ENCODE measurements around the gene SEMA4D. TPM values are rescaled to one million over a fixed set of nuclear protein-coding genes. Genes with fewer than 3 reads are reported as not detected.

The SEMA4D gene
- total RNA-seq, 4 donors from 2014 or later, result 37.3 to 50.1 (median 42.6) TPM

- WGBS, result 60% methylated on average over 6 of the region's 6 CpGs
- Histone ChIP-seq H3K4me3 (no peak overlapping the region), H3K36me3 (no peaks in the 10 kb centered on the region), H3K9me3 (no peaks in the 10 kb centered on the region), H3K27ac (no peak overlapping the region), H3K4me1 (peaks cover 12% of the 10 kb centered on the region), H3K27me3 (no peaks in the 10 kb centered on the region)
- no peak for TF ChIP-seq EP300 (IDR thresholded peaks at IDR 0.05)
- TF ChIP-seq POLR2A (IDR thresholded peaks at IDR 0.05), result no peak
- TF ChIP-seq, protein P1, sequence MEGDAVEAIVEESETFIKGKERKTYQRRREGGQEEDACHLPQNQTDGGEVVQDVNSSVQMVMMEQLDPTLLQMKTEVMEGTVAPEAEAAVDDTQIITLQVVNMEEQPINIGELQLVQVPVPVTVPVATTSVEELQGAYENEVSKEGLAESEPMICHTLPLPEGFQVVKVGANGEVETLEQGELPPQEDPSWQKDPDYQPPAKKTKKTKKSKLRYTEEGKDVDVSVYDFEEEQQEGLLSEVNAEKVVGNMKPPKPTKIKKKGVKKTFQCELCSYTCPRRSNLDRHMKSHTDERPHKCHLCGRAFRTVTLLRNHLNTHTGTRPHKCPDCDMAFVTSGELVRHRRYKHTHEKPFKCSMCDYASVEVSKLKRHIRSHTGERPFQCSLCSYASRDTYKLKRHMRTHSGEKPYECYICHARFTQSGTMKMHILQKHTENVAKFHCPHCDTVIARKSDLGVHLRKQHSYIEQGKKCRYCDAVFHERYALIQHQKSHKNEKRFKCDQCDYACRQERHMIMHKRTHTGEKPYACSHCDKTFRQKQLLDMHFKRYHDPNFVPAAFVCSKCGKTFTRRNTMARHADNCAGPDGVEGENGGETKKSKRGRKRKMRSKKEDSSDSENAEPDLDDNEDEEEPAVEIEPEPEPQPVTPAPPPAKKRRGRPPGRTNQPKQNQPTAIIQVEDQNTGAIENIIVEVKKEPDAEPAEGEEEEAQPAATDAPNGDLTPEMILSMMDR (IDR thresholded peaks at IDR 0.05), result no peak
- TF ChIP-seq POLR2AphosphoS5 (IDR thresholded peaks at IDR 0.05), result no peak
- DNase-seq (ENCODE audit: low spot score in 2 of 2), result no peak
These were observed 30.6 kb upstream of the SEMA4D start for GRCh38 chr9:89528540-89528939.

DNA sequence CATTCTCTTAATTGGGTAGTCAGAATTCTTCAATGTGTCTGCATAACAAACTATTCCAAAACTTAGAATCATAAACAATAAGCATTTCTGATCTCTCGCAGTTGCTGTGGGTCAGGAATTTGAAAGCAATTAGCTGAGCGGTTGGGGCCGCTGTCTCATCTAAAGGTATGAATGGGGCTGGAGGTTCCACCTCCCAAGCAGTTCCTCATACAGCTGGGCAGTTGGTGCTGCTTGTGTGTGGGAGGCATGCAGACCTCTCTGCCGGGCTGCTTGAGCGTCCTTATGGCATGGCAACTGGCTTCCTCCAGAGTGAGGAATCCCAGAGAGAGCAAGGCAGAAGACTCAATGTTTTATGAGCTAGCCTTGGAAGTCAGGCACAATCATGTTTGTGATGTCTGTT, 30.2 kb upstream of the SEMA4D start:
- Histone ChIP-seq H3K4me3 (no peak overlapping the region), H3K4me1 (peaks cover 12% of the 10 kb centered on the region), H3K9me3 (no peaks in the 10 kb centered on the region), H3K36me3 (no peaks in the 10 kb centered on the region), H3K27ac (no peak overlapping the region), H3K27me3 (no peaks in the 10 kb centered on the region)
- 96% methylated on average over 5 of the region's 5 CpGs for WGBS
- TF ChIP-seq, protein P1 (IDR thresholded peaks at IDR 0.05), result no peak
- no peak for TF ChIP-seq EP300 (IDR thresholded peaks at IDR 0.05)
- TF ChIP-seq POLR2A (IDR thresholded peaks at IDR 0.05), result no peak
- no peak for TF ChIP-seq POLR2AphosphoS5 (IDR thresholded peaks at IDR 0.05)
- DNase-seq (ENCODE audit: low spot score in 2 of 2), result no peak

DNA sequence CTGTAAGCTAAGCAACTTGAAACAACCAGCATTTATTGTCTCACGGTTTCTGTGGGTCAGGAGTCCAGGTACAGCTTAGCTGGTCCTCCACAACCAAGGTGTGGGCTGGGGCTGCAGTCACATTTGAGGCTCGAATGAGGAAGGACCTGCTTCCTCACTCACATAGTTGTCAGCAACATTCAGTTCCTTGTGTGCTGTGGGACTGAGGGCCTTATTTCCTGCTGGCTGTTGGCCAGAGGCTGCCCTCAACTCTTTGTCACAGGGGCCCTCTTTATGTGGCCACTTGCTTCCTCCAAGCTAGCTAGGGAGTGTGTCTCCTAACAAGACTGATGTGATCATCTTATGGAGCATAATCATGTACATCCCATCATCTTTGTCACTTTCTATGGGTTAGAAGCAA, 29.2 kb upstream of the SEMA4D start:
- Histone ChIP-seq H3K4me1 (peaks cover 12% of the 10 kb centered on the region), H3K36me3 (no peaks in the 10 kb centered on the region), H3K27me3 (no peaks in the 10 kb centered on the region), H3K9me3 (no peaks in the 10 kb centered on the region), H3K4me3 (no peak overlapping the region), H3K27ac (no peak overlapping the region)
- no peak for DNase-seq (ENCODE audit: low spot score in 2 of 2)
- TF ChIP-seq POLR2AphosphoS5 (IDR thresholded peaks at IDR 0.05) (no peak), EP300 (IDR thresholded peaks at IDR 0.05) (no peak), POLR2A (IDR thresholded peaks at IDR 0.05) (no peak)
- TF ChIP-seq, protein P1 (IDR thresholded peaks at IDR 0.05), result no peak
- 75% methylated on average over 2 of the region's 2 CpGs for WGBS

DNA sequence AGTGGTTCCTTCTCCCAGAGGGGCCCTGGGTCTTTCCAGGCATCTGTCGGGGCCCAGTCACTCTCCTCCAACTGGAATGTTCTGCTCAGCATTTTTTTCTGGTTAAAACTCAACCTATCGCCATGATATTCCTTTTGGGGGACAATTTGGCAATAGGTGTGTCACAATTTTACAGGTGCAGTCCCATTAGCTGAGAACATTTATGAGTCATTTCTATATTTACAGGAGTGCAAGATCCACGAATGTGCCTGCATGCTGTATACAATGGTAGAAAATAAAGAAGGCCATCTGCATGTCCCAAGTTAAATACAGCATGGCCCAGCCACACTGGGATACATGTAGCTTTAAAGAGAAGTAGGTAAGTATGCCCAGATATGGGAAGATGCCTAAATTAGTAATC, 28.8 kb upstream of the SEMA4D start:
- Histone ChIP-seq H3K27ac (no peak overlapping the region), H3K36me3 (no peaks in the 10 kb centered on the region), H3K27me3 (no peaks in the 10 kb centered on the region), H3K4me3 (no peak overlapping the region), H3K4me1 (peaks cover 12% of the 10 kb centered on the region), H3K9me3 (no peaks in the 10 kb centered on the region)
- no peak for TF ChIP-seq EP300 (IDR thresholded peaks at IDR 0.05)
- TF ChIP-seq POLR2AphosphoS5 (IDR thresholded peaks at IDR 0.05), result no peak
- TF ChIP-seq POLR2A (IDR thresholded peaks at IDR 0.05), result no peak
- TF ChIP-seq, protein P1 (IDR thresholded peaks at IDR 0.05), result no peak
- 70% methylated on average over 3 of the region's 3 CpGs for WGBS
- DNase-seq (ENCODE audit: low spot score in 2 of 2), result no peak

DNA sequence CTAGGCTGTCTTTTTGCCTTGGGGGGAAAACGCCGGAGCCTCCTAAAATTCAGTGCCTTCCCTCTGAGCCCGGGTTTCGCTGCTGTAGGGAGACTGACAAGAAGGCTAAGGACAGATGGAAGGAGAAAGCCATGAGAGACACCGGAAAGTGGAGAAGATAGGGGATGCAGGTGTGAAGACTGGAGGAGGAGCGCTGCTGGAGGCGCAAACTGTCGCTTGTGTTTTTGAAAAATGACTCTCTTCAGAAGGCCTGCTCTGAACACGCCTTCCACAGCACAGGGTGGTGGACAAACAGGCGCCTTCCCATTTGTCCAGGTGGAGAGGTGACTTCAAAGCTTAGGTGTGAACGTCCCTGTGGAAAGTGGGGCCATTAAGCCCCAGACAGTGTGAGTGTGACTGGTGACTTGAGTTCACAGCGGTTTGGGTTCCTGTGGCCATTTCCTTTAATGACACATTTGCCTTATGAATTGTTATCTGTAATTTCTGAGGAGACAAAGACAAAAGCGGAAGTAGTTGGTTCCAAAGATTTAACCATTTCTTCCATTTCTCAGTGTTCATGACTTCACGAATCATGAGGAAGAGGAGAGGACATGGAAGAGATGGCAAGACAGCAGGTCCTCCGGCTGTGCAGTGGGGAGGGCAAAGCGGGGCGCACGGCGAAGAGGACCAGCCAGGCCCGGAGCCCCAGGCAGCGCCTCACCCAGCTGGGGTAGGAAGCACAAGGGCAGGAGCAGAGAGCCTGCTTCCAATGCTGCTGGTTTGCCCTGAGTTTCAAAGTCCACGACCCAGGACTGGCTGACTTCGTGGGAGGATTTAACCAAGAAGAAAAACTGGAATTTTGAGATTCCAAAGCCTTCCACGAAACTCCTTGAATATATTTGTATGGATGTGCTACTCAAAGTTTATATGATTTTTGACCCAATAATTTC, 27.8 kb upstream of the SEMA4D start:
- no peak for DNase-seq (ENCODE audit: low spot score in 2 of 2)
- H3K27me3 ChIP-seq, result no peaks in the 10 kb centered on the region
- no peaks in the 10 kb centered on the region for H3K36me3 ChIP-seq
- H3K9me3 ChIP-seq, result no peaks in the 10 kb centered on the region
- no peak overlapping the region for H3K27ac ChIP-seq
- 69% methylated on average over 23 of the region's 24 CpGs for WGBS
- TF ChIP-seq POLR2A (IDR thresholded peaks at IDR 0.05), result no peak
- TF ChIP-seq EP300 (IDR thresholded peaks at IDR 0.05), result no peak
- no peak for TF ChIP-seq POLR2AphosphoS5 (IDR thresholded peaks at IDR 0.05)
- TF ChIP-seq, protein P1 (IDR thresholded peaks at IDR 0.05), result no peak
- H3K4me3 ChIP-seq, result no peak overlapping the region
- H3K4me1 ChIP-seq, result peaks cover 12% of the 10 kb centered on the region
